ENCODE data around the gene BCAR3. TPM values are rescaled to one million over a fixed set of nuclear protein-coding genes. Genes with fewer than 3 reads are reported as not detected.

Gene BCAR3
- total and polyA plus RNA-seq, 7 experiments from 2014 or later: 0.22 to 1.7 (median 0.84) TPM

GRCh38 chr1:93611668-93612067, 70.0 kb downstream of the BCAR3 start:
- Mint-ChIP-seq H3K9me3 (no peaks in the 10 kb centered on the region), H3K4me1 (peaks cover 0 to 15% (median 0%) of the 10 kb centered on the region in 7 donors), H3K27ac (no peak overlapping the region), H3K4me3 (no peak overlapping the region), H3K27me3 (peaks cover 0 to 21% (median 0%) of the 10 kb centered on the region in 5 donors), H3K36me3 (no peaks in the 10 kb centered on the region)
- intact Hi-C loops (cut with micrococcal nuclease): loop anchor here in 1 of 2 donors (10.0 kb wide), 1 partner anchor 177 kb away; no protein-coding TSS in a partner anchor
- Histone ChIP-seq H3K9me3 (ENCODE audit: control insufficient read depth in 2 of 3, low read length in 3 of 3) (no peaks in the 10 kb centered on the region), H3K4me1 (ENCODE audit: control insufficient read depth in 2 of 2, insufficient read depth in 2 of 2, low read length in 2 of 2) (peaks cover 0 to 11% of the 10 kb centered on the region in 2 donors), H3K36me3 (ENCODE audit: control insufficient read depth in 2 of 3, insufficient read depth in 3 of 3, low read length in 3 of 3) (no peaks in the 10 kb centered on the region), H3K27me3 (ENCODE audit: control insufficient read depth in 2 of 2, insufficient read depth in 2 of 2, low read length in 2 of 2) (no peaks in the 10 kb centered on the region), H3K27ac (ENCODE audit: low read depth, low read length) (no peak overlapping the region), H3K4me3 (ENCODE audit: low read length) (no peak overlapping the region)
- ATAC-seq: no peak
- DNase-seq: no peak
- ChIA-PET CTCF (no interaction called here), POLR2A (interaction anchor here (0.6 kb wide), 1 partner anchor 786 kb away, joined by 4 read pairs; no protein-coding TSS in a partner anchor)

DNA sequence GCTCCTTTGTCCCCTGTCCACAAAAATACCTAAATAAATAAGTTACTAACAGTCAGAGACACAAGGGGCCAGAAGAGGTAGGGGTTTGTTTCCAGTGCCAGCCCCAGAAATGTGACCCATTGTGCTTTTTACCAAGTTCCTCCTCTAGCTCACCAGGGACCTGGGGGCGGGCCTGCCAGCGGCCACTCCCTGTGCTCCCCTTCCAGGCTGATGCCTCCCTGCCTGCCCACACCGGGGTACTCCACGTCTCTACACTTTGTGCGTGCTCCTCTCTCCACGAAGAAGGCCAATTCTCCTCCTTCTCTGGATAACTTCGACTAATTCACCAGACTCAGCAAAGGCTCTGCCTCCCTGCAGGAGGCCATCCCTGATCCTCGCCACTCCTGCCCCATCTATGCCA, 72.1 kb downstream of the BCAR3 start:
- Histone ChIP-seq H3K27me3 (ENCODE audit: control insufficient read depth in 2 of 2, insufficient read depth in 2 of 2, low read length in 2 of 2) (no peaks in the 10 kb centered on the region), H3K4me1 (ENCODE audit: control insufficient read depth in 2 of 2, insufficient read depth in 2 of 2, low read length in 2 of 2) (no peaks in the 10 kb centered on the region), H3K36me3 (ENCODE audit: control insufficient read depth in 2 of 3, insufficient read depth in 3 of 3, low read length in 3 of 3) (no peaks in the 10 kb centered on the region), H3K4me3 (ENCODE audit: low read length) (no peak overlapping the region), H3K27ac (ENCODE audit: low read depth, low read length) (no peak overlapping the region), H3K9me3 (ENCODE audit: control insufficient read depth in 2 of 3, low read length in 3 of 3) (no peaks in the 10 kb centered on the region)
- ATAC-seq: no peak
- DNase-seq: no peak
- no peak overlapping the region for H3K4me3 Mint-ChIP-seq
- POLR2A ChIA-PET: no interaction called here
- H3K27me3 Mint-ChIP-seq: peaks cover 0 to 36% (median 0%) of the 10 kb centered on the region in 5 donors
- H3K36me3 Mint-ChIP-seq: no peaks in the 10 kb centered on the region
- H3K27ac Mint-ChIP-seq: no peak overlapping the region
- CTCF ChIA-PET: interaction anchor here (1.3 kb wide), 1 partner anchor 20 kb away, joined by 3 read pairs; no protein-coding TSS in a partner anchor
- H3K4me1 Mint-ChIP-seq: peaks cover 0 to 9% (median 0%) of the 10 kb centered on the region in 7 donors
- no peaks in the 10 kb centered on the region for H3K9me3 Mint-ChIP-seq
- intact Hi-C loops (cut with micrococcal nuclease): no loop called here

DNA sequence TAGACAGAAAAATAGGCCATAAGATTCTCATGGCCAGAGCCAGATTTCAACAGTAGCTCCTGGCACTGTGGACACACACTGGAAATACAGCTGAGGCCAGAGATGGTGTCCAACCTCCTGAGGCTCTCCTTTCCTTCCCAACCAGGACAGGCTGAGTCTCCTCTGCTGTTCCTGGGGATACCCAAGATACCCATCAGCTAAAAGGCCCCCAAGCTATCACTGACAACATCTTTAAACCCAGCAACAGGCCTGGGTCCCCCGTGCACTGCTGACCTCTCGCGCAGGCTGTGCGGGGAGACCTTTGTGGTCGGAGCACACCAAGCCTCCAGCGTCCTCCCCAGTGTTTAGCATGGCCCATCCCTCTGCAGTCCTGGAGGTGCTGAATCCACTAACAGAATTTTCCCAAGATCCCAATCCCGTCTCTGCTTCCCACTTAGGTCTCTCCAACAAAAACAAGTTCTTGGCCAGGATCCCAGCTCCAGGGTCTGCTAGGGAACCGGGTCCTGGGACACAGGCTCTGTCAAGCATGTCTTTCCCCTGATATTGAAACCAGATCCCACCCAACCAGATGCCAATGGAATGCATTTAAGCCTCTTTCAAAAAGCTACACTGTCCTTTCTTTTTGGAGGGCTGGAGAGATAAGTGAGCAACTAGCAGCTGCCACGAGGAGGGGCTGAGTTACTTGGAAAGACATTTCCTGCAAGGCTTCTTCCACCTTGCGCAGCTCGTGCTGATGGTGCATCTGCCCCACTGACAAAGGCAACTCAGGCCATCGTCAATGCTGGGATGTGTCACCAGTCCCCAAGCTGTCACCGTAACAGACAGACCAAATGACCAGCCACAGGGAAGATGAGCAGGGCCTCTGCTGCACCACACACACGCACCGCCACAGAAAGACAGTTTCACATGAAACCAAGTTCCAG, 73.2 kb downstream of the BCAR3 start:
- no peak for DNase-seq
- Mint-ChIP-seq H3K9me3 (no peaks in the 10 kb centered on the region), H3K4me3 (no peak overlapping the region), H3K27ac (peak overlapping the region in 1 of 9 donors; percentile 7), H3K36me3 (no peaks in the 10 kb centered on the region), H3K4me1 (peaks cover 0 to 9% (median 0%) of the 10 kb centered on the region in 7 donors), H3K27me3 (peaks cover 0 to 41% (median 0%) of the 10 kb centered on the region in 5 donors)
- ATAC-seq: no peak
- no peak overlapping the region for H3K27ac ChIP-seq (ENCODE audit: low read depth, low read length)
- H3K27me3 ChIP-seq (ENCODE audit: control insufficient read depth in 2 of 2, insufficient read depth in 2 of 2, low read length in 2 of 2): no peaks in the 10 kb centered on the region
- POLR2A ChIA-PET: no interaction called here
- no peaks in the 10 kb centered on the region for H3K36me3 ChIP-seq (ENCODE audit: control insufficient read depth in 2 of 3, insufficient read depth in 3 of 3, low read length in 3 of 3)
- intact Hi-C loops (cut with micrococcal nuclease): no loop called here
- no peak overlapping the region for H3K4me3 ChIP-seq (ENCODE audit: low read length)
- no peaks in the 10 kb centered on the region for H3K9me3 ChIP-seq (ENCODE audit: control insufficient read depth in 2 of 3, low read length in 3 of 3)
- CTCF ChIA-PET: interaction anchor here (1.3 kb wide), 1 partner anchor 21 kb away, joined by 3 read pairs; no protein-coding TSS in a partner anchor
- no peaks in the 10 kb centered on the region for H3K4me1 ChIP-seq (ENCODE audit: control insufficient read depth in 2 of 2, insufficient read depth in 2 of 2, low read length in 2 of 2)

DNA sequence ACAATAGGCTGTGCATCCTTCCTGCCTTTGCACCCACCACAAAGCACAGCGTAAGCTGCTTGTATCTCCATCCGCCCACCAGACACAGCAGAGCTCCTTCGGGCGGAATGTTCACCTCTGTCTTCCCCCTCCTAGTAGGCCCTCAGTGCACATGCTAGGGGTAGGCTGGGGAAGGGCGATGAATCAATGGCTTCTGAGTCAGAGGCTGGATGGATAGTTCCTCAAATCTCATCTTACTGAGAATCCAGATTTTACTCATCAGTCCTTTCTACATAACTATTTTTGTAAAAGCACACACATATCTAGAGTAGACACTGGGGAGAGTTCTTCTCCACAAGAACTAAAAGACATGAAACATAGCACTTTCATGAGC, 73.8 kb downstream of the BCAR3 start:
- Mint-ChIP-seq H3K4me3 (no peak overlapping the region), H3K27me3 (peaks cover 0 to 41% (median 0%) of the 10 kb centered on the region in 5 donors), H3K4me1 (peaks cover 0 to 9% (median 0%) of the 10 kb centered on the region in 7 donors), H3K36me3 (no peaks in the 10 kb centered on the region), H3K27ac (no peak overlapping the region), H3K9me3 (no peaks in the 10 kb centered on the region)
- H3K27me3 ChIP-seq (ENCODE audit: control insufficient read depth in 2 of 2, insufficient read depth in 2 of 2, low read length in 2 of 2): no peaks in the 10 kb centered on the region
- ChIA-PET CTCF (no interaction called here), POLR2A (no interaction called here)
- no peaks in the 10 kb centered on the region for H3K4me1 ChIP-seq (ENCODE audit: control insufficient read depth in 2 of 2, insufficient read depth in 2 of 2, low read length in 2 of 2)
- DNase-seq: peak in 1 of 9 donors; percentile 55
- H3K4me3 ChIP-seq (ENCODE audit: low read length): no peak overlapping the region
- H3K9me3 ChIP-seq (ENCODE audit: control insufficient read depth in 2 of 3, low read length in 3 of 3): no peaks in the 10 kb centered on the region
- peak; percentile 48 for ATAC-seq
- no peak overlapping the region for H3K27ac ChIP-seq (ENCODE audit: low read depth, low read length)
- intact Hi-C loops (cut with micrococcal nuclease): no loop called here
- H3K36me3 ChIP-seq (ENCODE audit: control insufficient read depth in 2 of 3, insufficient read depth in 3 of 3, low read length in 3 of 3): no peaks in the 10 kb centered on the region

GRCh38 chr1:93605812-93606512, 75.7 kb downstream of the BCAR3 start:
- H3K27me3 ChIP-seq (ENCODE audit: control insufficient read depth in 2 of 2, insufficient read depth in 2 of 2, low read length in 2 of 2): no peaks in the 10 kb centered on the region
- H3K4me3 Mint-ChIP-seq: no peak overlapping the region
- no peaks in the 10 kb centered on the region for H3K36me3 ChIP-seq (ENCODE audit: control insufficient read depth in 2 of 3, insufficient read depth in 3 of 3, low read length in 3 of 3)
- H3K27me3 Mint-ChIP-seq: peaks cover 0 to 41% (median 0%) of the 10 kb centered on the region in 5 donors
- peaks cover 0 to 9% (median 0%) of the 10 kb centered on the region in 7 donors for H3K4me1 Mint-ChIP-seq
- no peaks in the 10 kb centered on the region for H3K36me3 Mint-ChIP-seq
- no peak overlapping the region for H3K27ac Mint-ChIP-seq
- CTCF ChIA-PET: no interaction called here
- no peaks in the 10 kb centered on the region for H3K9me3 Mint-ChIP-seq
- DNase-seq (no peak), ATAC-seq (no peak)
- H3K4me1 ChIP-seq (ENCODE audit: control insufficient read depth in 2 of 2, insufficient read depth in 2 of 2, low read length in 2 of 2): no peaks in the 10 kb centered on the region
- no peak overlapping the region for H3K27ac ChIP-seq (ENCODE audit: low read depth, low read length)
- POLR2A ChIA-PET: no interaction called here
- intact Hi-C loops (cut with micrococcal nuclease): no loop called here
- no peak overlapping the region for H3K4me3 ChIP-seq (ENCODE audit: low read length)
- no peaks in the 10 kb centered on the region for H3K9me3 ChIP-seq (ENCODE audit: control insufficient read depth in 2 of 3, low read length in 3 of 3)

GRCh38 chr1:93605026-93605568, 76.5 kb downstream of the BCAR3 start:
- Histone ChIP-seq H3K27me3 (ENCODE audit: control insufficient read depth in 2 of 2, insufficient read depth in 2 of 2, low read length in 2 of 2) (no peaks in the 10 kb centered on the region), H3K4me3 (ENCODE audit: low read length) (no peak overlapping the region), H3K36me3 (ENCODE audit: control insufficient read depth in 2 of 3, insufficient read depth in 3 of 3, low read length in 3 of 3) (no peaks in the 10 kb centered on the region), H3K9me3 (ENCODE audit: control insufficient read depth in 2 of 3, low read length in 3 of 3) (no peaks in the 10 kb centered on the region), H3K4me1 (ENCODE audit: control insufficient read depth in 2 of 2, insufficient read depth in 2 of 2, low read length in 2 of 2) (no peaks in the 10 kb centered on the region), H3K27ac (ENCODE audit: low read depth, low read length) (no peak overlapping the region)
- no peak for DNase-seq
- Mint-ChIP-seq H3K4me1 (peaks cover 0 to 9% (median 0%) of the 10 kb centered on the region in 7 donors), H3K36me3 (no peaks in the 10 kb centered on the region), H3K27me3 (peaks cover 0 to 41% (median 0%) of the 10 kb centered on the region in 5 donors), H3K4me3 (no peak overlapping the region), H3K9me3 (no peaks in the 10 kb centered on the region), H3K27ac (no peak overlapping the region)
- no peak for ATAC-seq
- POLR2A ChIA-PET: no interaction called here
- intact Hi-C loops (cut with micrococcal nuclease): no loop called here
- CTCF ChIA-PET: no interaction called here

All from naive thymus-derived CD4-positive, alpha-beta T cell (primary cell).